Ammon's horn (tissue), 1 donor: ENCODE results near the gene ZNF530.
A peak's percentile ranks its signal among the peaks of the same experiment; 100 is the strongest.

Experiments
- DNase-seq: peaks from one replicate; pipeline ENCODE4 v3.0.0-alpha.2; 2016; ENCODE audit warnings: low spot score

The ZNF530 gene

GRCh38 chr19:57599761-57600383 lies at the start of gene ZNF530:
ZNF530 (plus strand) TSS chr19:57599885; CDS start chr19:57604346, 4,461 bp downstream.
- peak; percentile 94 for DNase-seq

DNA sequence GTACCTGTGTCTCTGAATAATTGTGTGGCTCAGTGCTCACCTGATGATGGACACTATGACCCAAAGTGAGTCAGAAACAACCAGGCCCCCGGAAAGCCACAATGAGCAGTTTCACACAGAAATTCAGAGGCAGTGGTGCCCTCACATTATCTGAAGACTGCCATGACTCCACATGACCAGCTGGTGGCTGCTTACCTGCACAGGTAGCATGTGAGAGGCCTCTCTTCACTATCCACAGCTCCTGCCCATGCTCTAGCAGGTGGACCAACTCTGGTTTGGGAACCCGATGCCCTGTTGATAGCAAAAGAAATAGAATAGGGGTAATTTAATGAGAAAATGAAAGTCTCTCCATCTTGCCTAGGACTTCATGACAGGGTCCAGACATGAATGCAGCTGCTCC lies 47.3 kb upstream of the ZNF530 start:
- no peak for DNase-seq

DNA sequence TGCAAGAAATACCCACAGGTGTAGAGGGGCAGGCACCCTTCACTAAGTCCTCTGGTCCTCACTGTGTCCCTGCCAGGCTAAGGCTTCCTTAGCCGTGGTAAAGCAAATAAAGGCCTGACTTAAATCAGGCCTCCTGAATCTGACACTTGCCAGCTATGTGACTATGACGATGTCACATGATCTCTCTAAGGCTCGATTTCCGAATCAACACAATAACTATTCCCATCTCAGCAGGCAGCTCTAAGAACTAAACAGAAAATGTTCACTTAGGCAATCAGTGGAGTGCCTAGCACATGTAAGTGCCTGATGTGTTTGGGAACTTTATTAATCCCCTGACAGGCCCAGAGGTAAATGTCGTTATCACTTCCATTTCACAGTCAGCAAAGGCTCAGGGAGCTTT lies 42.0 kb upstream of the ZNF530 start:
- DNase-seq: no peak

DNA sequence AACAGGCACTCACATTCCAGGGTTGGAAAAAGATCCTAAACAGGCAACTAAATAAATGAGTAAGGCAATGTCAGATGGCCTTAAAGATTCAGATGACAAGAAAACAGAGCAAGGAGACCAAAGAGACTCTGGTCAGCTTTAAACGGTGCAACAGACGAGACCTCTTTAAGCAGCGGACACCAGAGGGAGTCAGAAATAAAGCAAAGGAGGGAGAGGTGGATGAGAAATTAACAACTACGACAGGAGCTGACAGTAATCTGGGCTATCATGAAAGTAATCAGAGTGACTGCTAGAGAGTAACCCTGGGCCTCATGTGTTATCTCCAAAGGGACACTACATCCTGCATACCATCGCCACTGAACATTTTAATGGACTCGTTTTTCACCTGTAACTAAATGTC lies 41.2 kb upstream of the ZNF530 start:
- DNase-seq: no peak

DNA sequence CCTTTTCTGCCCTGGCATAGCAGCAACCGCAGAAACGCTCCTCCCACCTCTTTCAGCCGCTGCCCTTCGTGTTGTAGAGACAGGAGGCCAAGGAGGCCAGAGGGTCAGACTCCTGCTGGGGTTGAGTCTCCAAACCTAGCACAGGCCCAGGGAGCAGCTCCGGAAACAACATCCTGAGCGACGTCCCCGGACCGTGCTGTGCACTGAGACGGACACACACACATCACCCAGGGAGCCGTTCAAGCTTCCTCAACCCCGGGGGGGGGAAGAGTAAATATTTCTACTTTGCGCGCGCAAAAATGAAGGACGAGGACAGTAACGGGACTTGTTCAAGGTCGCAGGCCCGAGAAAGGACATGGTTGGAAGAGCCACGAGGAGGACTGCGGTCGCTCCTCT lies 40.7 kb upstream of the ZNF530 start:
- no peak for DNase-seq

- DNase-seq: peak; percentile 95
Measured at GRCh38 chr19:57559404-57560025, 40.2 kb upstream of the ZNF530 start, which contains the start of gene ZNF550. ZNF550 (minus strand) TSS chr19:57559863; CDS start chr19:57559682, 181 bp downstream.

DNA sequence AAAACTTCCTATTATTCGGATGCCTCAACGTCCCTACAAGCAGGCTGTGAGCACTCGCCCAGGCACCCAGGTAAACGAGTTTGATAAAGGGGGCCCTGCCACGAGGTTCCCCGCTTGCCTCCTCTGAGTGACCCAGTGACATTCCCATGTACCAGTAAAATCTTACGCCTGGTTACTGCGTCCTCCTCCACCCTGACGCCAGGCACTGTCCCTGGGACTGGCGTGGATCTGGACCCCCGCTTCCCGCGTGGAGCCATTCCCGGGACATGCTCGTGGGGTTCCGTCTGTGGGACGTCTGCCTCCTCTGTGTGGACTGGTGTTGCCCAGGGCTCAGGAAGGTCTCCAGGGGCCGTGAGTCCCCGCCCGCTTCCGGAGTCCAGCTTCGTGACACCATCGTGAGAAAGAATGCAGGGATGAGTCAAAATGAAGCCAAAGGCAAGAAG lies 39.6 kb upstream of the ZNF530 start:
- no peak for DNase-seq

- no peak for DNase-seq
Measured at GRCh38 chr19:57563547-57563946, 36.1 kb upstream of the ZNF530 start.

DNA sequence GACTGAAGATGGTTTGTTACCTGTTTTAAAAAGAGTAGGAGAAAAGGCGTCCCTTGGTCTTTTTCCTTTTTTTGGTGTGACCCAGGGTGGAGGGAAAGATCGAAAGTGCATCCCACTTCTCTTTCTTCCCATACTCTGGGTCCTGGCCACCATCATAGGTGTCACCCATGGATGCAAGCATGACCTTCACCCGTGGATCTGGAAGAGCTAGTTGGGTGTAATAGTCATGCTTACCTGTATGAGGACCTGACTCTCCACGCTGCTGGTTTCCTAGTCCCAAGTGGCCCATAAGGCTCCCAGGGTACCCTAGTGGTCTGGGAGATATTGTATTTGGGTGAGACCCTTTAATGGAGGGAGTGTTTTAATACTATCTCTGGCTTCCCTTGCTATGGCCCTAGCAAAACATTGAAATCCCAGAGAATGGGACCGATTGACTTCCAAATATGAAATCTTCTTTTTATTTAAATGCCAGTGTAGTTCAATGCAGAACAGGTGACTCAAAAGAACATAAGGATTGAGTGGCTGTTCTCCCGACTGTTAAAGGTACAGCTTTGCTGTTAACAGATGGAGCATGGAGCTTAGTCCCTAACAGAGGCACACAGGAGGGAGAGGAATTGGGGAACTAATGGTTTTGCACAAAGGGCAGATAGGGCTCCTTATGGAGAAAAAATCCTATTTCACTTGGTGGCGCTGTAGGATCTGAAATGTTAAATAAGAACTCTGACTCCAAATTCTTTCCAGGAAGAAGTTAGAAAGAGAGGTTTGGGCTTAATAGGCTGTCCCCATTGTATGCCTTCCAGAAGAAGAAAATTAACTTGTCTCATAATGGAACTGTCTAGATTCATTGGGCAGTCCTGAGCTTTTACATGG lies 33.1 kb upstream of the ZNF530 start:
- DNase-seq: no peak

GRCh38 chr19:57570707-57571106 lies 29.0 kb upstream of the ZNF530 start:
- DNase-seq: no peak

GRCh38 chr19:57572415-57572947 lies 27.2 kb upstream of the ZNF530 start:
- DNase-seq: no peak

- DNase-seq: no peak
Measured at GRCh38 chr19:57576661-57577060, 23.0 kb upstream of the ZNF530 start.

GRCh38 chr19:57578487-57579205 lies 21.0 kb upstream of the ZNF530 start, which contains the start of gene ZNF416:
ZNF416 (minus strand) TSS chr19:57578911; CDS start chr19:57578704, 207 bp downstream.
- DNase-seq: peak; percentile 99

DNA sequence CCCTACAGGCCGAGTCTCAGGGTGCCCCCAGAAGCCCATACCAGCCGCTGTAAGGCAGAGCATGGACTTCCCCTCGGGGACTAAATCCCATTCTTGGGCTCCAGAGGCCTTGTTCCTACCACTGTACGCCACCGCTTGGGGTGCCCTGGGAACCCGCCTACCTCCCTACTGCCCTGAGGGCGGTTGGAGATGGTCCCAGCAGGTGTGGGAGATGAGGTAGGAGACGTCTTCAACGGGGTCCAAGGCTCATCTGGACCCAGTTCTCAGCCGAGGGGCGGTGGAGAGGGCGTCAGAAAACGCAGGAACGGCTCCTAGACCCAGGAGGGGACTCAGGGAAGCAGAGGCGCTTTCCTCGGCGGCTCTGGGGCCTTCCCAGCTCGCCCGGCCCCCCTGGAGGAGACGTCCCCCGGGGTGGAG lies 16.6 kb upstream of the ZNF530 start:
- DNase-seq: no peak

DNA sequence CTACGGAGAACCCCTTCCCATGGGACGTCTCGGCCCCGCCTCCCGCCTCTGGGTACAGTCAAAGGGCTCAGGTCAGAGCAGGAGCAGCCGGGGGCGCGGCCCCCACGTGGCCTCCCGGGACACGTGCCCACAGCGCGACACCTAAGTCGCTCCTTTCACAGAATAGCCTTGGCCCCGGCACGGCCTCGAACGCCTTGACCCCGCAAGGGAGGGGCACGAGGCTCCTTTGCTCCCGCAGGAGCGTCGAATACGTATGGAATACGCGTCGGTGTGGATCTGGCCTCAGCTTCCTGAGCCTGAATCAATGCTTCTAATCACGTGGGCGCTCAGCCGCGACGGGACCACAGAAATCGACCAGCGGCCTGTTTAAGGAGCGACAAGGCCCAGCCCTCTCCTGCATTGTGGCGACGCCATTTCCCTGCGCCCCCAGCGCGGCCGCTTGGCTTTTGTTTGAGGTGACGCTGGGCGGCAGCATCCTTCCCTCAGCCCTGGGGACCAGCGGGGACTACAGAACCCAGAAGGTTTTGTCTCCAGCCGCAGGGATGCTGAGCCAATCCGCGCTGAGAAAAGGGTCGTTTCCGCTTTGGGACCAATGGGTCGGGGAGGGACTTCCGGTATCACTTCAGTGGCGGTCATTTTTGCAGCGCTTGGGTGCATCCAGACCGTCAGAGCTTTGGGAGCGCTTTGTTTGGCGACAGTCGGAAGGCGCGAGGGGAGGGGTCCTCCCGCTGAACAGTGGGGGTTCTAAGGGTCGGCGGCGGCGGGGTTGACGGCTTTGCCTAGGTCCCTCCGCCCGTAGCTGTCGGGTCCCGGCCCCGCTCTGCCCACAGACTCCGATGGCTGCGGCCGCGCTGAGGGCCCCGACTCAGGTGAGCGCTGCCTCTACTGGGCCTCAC lies 15.9 kb upstream of the ZNF530 start, which contains the start of gene ZIK1:
Gene ZIK1 (plus strand): TSS at position 625 of the 896 bp plus-strand sequence. CDS start 212 bp downstream, at position 837.
- DNase-seq: peak; percentile 98

DNA sequence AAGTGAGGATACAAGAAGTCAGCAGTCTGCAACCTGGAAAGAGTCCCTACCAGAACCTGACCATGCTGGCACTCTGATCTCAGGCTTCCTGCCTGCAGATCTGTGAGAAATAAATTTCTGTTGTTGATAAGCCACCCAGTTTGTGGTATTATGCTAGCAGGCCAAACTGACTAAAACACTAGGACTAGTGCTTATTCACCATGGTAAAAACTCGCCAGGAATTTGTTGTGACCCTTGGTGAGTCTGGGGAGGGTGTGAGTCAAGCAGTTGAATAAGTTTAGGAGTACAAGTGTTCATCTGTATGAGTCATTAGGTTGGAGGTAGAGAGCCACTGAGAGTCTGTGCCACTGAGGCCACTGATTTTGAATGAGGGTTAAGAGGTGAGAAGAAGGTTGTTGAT lies 12.2 kb upstream of the ZNF530 start:
- no peak for DNase-seq

- no peak for DNase-seq
Measured at GRCh38 chr19:57599377-57599760, 316 bp upstream of the ZNF530 start.

GRCh38 chr19:57606931-57607330 lies 7.2 kb downstream of the ZNF530 start:
- no peak for DNase-seq

GRCh38 chr19:57611113-57611512 lies 11.4 kb downstream of the ZNF530 start:
- no peak for DNase-seq

DNA sequence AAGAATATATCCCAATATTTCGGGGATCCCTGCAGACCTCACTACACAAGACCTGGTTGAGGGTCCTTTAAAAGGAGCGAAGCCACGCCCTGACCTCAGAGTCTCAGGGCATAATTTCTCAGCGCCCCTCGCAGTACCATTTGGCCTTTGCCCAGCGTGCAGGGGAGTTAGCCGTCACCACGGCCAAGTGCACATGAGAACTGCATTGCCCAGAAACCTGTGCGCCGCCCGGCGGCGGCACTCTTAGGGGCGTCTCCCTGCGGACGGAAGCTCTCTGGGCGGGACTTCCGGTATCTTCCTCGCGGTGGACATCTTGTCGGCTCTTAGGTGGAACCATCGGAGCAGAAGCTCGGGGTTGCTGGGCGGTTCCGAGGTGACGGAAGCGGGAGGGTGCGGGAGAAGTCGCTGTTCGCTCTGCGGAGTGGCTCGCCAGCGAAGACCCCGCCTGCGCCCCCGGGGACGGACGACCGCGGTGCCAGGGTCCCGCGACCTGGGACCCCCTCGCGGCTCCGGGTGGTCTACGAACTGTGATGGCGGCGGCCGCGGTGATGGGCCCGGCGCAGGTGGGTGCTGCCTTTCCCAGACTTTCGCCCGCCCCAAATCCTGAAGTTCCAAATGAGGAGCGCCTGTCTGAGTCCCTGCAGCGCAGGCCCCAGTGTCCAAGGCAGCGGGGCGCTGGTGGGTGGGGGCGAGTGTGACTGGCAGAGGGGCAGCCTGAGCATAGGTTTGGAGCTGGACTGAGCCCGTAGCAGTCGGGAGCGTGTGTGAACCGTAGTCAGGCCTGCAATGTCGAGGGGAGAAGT lies 14.5 kb downstream of the ZNF530 start, which contains the start of gene ZNF134:
Gene ZNF134 (plus strand): TSS at position 302 of the 803 bp plus-strand sequence. CDS start 5,227 bp downstream, outside the sequence.
- peak; percentile 91 for DNase-seq
